Coronary artery (tissue), 2 donors: ENCODE measurements around the gene TRIM38.

ENCODE experiments used
- DNase-seq: peaks from one replicate; pipeline ENCODE4 v3.0.0-alpha.2; 2017; ENCODE audit warnings: low spot score
- H3K27ac ChIP-seq, 2 donors: fragments of 200-600 bp; sonication (generic); one replicate each; pipeline ENCODE4 v1.5.1; 2016 to 2019
- H3K4me3 ChIP-seq: fragments of 200-600 bp; sonication (generic); 2 replicates; pipeline ENCODE4 v1.5.1; 2016; ENCODE audit warnings: mild to moderate bottlenecking, moderate library complexity
- TF ChIP-seq, protein P1 (sequence below): fragments of 200-600 bp; sonication (generic); IDR thresholded peaks from one replicate; pipeline ENCODE4 v1.5.1; 2019; ENCODE audit warnings: antibody characterized with exemption

TRIM38 gene

GRCh38 chr6:25951296-25952032 lies 11.1 kb upstream of the TRIM38 start:
- no peak overlapping the region for H3K27ac ChIP-seq
- no peak for DNase-seq
- no peak overlapping the region for H3K4me3 ChIP-seq
- TF ChIP-seq, protein P1, sequence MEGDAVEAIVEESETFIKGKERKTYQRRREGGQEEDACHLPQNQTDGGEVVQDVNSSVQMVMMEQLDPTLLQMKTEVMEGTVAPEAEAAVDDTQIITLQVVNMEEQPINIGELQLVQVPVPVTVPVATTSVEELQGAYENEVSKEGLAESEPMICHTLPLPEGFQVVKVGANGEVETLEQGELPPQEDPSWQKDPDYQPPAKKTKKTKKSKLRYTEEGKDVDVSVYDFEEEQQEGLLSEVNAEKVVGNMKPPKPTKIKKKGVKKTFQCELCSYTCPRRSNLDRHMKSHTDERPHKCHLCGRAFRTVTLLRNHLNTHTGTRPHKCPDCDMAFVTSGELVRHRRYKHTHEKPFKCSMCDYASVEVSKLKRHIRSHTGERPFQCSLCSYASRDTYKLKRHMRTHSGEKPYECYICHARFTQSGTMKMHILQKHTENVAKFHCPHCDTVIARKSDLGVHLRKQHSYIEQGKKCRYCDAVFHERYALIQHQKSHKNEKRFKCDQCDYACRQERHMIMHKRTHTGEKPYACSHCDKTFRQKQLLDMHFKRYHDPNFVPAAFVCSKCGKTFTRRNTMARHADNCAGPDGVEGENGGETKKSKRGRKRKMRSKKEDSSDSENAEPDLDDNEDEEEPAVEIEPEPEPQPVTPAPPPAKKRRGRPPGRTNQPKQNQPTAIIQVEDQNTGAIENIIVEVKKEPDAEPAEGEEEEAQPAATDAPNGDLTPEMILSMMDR: no peak

GRCh38 chr6:25952535-25952934 lies 10.1 kb upstream of the TRIM38 start:
- no peak overlapping the region for H3K27ac ChIP-seq
- TF ChIP-seq, protein P1: no peak
- H3K4me3 ChIP-seq: no peak overlapping the region
- DNase-seq: no peak

DNA sequence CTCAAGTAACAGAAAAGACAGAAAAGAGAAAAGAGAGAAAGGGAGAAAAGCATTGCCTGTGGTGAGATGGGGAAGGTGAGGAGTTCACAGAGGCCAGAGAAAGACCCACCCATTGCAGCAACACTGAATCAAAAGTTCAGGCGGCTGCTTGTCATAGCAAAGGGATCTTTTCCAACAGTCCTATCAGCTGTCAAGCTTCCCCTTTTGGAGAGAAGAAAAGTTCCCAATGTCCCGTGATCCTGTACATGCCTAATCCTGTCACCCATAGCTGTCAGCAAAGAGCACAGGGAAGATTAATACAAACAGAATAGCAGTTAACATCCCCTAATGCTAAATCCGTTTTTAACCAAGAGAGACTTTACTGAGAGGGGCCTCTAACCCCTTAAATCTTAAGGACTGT lies 8.9 kb upstream of the TRIM38 start:
- H3K4me3 ChIP-seq: no peak overlapping the region
- DNase-seq: no peak
- H3K27ac ChIP-seq: no peak overlapping the region
- TF ChIP-seq, protein P1: no peak

DNA sequence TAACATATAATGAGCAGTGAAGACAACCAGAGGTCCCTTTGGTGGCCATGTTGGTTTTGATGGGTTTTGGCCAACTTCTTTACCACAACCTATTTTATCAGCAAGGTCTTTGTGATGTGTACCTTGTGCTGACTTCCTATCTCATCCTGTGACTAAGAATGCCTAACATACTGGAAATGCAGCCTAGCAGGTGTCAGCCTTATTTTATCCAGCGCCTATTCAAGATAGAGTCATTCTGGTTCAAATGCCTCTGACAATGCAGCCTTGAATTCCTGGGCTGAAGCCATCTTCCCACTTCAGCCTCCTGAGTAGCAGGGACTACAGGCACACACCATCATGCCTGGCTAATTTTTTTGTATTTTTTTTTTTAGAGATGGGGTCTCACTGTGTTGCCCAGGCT lies 7.8 kb upstream of the TRIM38 start:
- no peak for DNase-seq
- TF ChIP-seq, protein P1: no peak

DNA sequence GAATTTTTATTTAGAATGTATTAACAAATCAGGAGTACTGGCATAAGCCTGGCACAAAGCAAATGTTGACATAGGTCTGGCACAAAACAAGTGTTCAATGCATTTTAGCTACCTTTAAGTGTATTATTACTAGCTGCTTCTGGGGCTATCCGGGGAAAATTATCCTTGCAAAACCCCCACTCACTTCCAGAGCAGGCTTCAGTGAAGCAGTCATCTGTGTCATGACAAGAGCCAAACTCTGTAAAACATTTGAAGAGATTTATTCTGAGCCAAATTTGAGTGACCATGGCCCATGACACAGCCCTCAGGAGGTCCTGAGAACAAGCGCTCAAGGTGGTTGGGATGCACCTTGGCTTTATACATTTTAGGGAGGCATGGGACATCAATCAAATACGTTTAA lies 6.4 kb upstream of the TRIM38 start:
- TF ChIP-seq, protein P1: no peak
- DNase-seq: no peak
- H3K4me3 ChIP-seq: no peak overlapping the region
- H3K27ac ChIP-seq: no peak overlapping the region

More for the DNA sequence above, 7.8 kb upstream of the TRIM38 start:
- H3K4me3 ChIP-seq: no peak overlapping the region
- H3K27ac ChIP-seq: no peak overlapping the region

DNA sequence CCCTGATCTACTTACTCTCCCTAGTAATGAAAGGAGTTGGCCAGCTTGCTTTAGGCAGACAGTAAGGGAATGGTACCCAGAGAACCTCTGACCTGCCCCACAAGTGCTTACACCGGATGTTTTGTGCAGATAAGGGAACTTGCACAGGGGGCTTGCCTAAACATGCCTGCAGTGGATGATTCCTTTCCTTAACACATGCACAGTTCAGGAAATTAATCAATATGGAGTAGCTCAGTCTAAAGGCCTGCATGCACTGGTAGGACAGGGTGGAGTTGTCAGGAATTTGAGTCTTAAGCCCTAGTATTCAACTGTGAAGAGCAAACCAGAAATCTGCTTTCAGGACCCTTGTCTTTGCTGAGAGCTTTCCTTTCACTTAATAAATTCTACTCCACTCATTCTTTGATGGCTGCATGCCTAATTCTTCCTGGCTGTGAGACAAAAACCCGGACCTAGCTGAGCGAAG lies 3.9 kb upstream of the TRIM38 start:
- no peak for DNase-seq
- Histone ChIP-seq H3K27ac (no peak overlapping the region), H3K4me3 (no peak overlapping the region)
- TF ChIP-seq, protein P1: no peak

DNA sequence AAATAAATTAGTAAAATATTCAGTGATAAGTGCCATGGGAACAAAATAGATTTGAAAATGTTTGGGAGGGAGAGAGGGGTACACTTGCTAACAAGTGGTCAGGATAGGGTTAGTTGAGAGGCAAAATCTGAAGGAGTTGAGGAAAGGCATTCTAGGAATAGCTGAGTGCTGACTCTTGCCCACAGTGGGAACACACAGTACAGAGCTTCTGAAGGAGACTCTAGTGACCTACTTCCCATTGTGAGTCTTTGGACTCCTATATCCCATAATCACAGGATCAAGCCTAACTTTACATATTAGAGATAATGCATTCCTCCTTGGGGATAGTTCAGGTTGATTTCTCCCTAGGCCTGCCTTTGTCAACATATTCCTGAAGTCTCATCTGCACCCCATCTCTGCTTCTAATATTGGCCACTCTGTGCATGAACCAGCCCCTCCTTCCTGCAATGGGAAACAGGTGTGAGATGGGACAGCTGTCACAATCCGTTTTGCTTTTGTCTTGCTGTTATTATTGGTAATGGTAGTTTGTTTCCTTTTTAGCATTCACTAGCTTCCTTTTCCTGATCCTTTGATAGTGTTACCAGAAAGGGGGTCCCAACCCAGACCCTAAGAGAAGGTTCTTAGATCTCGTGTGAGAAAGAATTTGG lies 2.6 kb upstream of the TRIM38 start:
- no peak overlapping the region for H3K27ac ChIP-seq
- no peak overlapping the region for H3K4me3 ChIP-seq
- TF ChIP-seq, protein P1: no peak
- no peak for DNase-seq
